GM10847 (cell line): ENCODE data around the gene UMODL1.

Source experiments
- POLR2A ChIP-seq: IDR thresholded peaks from 2 replicates; pipeline ENCODE4 v1.6.1; 2011; ENCODE audit not compliant: insufficient read length; ENCODE audit errors: extremely low read depth

The UMODL1 gene

DNA sequence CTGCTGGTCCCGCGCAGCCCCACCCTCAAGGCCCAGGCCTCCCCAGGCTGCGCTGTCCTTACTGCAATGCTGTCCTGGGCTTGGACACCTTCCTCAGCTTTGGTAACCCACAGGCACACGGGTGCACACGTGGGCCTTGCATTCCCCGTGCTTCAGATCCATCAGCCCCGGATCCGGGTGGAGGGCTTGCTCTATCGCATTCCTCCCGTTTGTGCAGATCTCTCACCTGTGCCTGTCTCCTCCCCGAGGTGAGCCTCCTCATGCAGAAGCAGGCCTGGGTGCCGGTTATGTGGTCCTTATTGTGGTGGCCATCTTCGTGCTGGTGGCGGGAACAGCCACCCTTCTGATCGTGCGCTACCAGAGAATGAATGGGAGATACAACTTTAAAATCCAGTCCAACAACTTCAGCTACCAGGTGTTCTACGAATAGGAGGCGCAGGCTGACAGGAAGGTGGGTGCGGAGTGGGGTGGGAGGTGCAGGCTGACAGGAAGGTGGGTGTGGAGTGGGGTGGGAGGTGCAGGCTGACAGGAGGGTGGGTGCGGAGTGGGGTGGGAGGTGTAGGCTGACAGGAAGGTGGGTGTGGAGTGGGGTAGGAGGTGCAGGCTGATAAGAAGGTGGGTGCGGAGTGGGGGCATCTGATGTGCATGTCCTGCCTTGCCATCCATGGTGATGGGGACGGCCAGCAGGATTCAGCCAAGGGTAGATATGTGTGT lies 66.2 kb downstream of the UMODL1 start:
- no peak for TF ChIP-seq POLR2A

DNA sequence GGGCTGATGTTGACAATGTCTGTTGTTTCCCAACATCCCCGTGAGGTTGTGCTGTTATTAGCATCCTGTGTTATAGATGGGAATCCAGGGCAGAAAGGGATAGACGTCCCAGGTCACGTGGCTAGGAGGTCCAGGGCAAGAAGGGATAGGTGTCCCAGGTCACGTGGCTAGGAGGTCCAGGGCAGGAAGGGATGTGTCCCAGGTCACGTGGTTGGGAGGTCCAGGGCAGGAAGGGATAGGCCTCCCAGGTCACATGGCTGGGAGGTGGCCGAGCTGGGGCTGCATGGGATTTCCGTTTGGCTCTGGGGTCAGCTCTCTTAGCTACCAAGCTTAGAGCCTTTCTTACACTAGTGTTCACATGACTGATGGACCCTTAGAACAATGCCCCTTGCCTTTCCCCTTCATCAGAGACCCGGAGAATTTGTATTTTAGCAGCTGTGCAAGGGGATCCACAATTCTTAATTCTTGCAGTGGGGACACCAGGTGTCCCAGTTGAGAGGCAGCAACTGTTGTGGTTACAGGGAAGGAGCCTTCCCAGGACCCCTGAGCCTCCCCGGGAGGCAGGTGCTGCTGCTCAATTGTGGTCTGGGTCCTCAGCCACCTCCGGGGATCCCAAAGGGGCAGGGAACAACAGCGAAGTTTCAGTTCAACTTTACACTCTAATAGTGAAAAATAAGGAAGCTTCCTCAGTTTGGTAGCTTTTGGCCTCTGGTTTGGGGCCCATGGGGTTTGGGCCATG lies 69.2 kb downstream of the UMODL1 start:
- TF ChIP-seq POLR2A: no peak

DNA sequence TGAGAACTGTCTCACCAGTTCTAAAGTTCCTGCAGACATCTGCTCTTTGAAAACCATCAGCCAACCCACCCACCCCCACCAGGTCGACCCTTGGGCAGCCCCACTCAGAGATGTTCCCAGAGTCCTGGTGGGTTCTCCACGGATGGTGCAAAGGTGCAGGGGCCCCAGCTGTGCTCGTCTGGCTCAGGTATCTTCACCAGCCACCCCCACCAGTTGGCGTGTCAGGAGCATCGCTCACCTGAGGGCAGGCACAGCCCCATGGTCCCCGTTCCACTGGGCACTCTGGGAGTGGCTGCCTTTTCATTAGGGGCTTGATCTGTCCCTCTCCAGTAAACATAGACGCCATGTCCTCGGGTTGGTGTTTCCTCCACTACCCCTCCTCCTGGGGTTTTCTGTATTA lies 70.5 kb downstream of the UMODL1 start:
- no peak for TF ChIP-seq POLR2A

DNA sequence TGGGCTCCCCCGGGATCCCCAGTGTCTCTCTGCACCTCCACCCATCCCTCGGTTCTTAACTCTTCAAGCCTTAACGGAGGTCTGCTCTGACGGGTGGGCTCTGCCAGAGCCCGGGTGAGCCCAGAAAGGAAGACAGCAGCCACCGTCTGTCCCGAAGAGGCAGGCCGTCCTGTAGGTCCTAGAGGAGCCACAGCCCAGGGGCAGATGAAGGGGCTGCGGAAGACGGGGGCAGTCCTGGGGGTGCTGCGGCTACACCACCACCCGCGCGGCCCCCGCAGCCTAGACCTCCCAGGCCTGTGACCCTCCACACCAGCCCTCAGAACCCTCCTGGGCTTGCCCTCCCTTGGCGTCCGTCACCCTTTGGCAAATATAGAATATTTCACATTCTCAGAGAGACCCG lies 71.0 kb downstream of the UMODL1 start:
- TF ChIP-seq POLR2A: no peak

DNA sequence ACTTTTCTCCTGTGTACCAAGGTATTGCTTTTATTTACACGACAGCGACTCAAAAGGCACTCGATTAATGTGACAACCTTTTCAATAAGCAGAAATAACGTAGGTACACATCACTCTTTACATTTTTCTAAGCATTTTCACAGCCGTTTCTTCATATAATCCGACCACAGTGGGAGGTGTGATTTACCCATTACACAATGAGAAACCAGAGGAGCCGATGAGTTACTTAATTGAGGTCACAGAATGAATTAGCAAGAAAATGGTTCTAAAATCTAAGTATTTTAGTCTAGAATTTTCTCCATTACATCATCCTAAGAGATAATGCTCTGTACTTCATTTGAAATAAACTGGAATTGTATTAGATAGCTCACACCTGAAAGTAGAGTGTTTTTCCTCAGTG lies 71.5 kb downstream of the UMODL1 start:
- TF ChIP-seq POLR2A: no peak

DNA sequence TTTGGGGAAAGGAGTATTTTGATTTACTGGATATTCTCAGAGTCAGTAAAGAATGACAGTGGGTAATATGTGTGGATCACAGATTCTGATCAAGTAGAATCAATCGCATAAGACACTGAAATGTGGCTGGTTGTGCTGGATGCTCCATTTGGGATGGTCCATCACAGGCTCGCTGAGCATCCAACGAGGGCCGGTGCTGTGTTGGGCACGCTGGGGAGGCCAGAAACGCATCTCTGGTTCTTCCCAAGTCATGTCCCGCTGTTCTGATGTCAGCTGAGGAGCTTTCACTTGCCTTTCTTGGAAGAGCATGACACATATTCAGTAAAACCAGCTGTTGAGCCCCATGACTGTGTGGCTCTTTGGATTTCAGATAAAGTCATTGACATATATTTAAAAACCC lies 72.0 kb downstream of the UMODL1 start:
- no peak for TF ChIP-seq POLR2A

DNA sequence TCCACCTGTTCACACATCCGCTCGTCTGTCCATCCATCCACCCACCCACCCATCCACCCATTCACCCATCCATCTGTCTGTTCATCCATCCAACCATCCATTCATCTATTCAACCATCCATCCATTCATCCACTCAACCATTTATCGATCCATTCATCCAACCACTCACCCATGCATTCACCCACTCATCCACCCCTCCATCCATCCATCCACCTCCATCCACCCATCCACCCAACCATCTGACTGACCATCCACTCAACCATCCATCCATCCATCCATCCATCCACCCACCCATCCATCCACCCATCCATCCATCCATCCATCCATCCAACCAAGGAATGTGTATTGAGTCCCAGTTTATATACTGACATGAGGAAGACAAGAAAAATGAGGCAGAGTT lies 73.1 kb downstream of the UMODL1 start:
- no peak for TF ChIP-seq POLR2A

DNA sequence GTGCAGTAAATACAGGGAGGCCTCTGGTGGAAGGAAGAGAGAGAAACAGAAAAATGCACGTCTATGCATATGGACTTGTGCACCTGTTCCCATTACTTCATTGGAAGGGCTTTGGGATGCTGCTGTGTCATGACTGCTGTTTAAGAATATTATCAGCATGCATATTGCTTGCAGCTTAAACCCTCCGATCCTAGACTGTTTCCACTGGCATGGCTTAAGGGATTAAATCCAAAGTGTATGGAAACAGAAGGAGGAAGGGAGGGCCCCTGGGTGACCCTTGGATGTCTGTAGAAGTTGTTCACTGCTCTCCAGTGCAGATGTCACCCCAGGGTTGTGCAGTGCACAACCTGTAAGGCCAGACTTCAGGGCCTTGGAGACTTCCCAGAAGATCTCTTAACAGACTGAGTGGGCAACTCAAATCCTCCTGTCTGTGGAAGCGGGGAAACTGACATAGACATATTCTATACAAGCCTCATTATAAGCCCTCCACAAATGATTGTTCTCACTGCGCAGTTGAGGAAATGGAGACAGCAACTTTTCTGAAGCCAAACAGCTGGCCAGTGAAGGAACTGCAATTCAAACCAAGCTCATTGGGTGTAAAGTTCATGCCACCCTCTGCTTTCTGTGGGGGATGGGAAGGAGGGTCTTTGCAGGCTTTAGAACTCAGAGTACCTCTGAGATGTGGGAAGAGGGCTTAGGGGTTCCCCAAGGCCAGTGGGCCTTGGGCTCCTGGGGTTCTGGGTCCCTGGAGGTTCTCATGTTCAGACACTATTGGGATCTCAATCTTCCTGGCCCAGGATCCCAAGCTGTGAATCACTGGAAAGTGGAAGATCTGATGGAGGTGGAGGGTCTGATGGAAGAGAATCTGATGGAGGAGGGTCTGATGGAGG lies 73.8 kb downstream of the UMODL1 start:
- TF ChIP-seq POLR2A: no peak

DNA sequence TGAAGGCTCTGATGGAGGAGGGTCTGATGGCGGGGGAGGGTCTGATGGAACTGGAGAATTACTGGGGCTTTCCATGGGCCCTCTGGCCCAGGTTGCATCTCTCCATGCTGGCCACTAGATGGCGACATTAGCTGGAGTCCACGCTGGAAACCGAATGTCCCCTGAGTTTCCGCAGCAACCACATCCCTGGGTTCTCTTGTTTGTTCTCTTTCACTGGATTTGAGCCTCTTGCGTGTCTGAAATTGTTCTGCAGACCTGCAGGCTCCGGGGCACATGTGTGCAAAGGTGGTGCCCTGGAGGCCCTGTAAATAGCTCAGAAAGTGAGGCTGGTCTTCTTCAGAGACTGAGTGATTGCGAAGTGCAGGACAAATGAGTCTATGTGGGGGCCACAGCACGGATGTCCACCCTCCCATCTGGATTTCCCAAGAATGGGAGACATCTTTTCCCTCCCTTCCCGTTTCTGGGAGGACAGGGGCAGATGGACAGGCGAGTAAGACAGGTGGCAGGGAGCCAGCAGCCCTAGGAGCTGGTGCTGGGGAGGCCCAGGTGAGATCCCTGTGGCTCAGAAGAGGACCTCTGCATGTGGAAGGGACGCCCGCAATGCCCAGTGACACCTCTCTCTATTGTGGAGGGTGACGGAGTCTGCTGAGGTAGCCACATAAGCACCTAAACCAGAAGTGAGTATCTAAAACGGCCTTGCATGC lies 74.6 kb downstream of the UMODL1 start:
- no peak for TF ChIP-seq POLR2A

DNA sequence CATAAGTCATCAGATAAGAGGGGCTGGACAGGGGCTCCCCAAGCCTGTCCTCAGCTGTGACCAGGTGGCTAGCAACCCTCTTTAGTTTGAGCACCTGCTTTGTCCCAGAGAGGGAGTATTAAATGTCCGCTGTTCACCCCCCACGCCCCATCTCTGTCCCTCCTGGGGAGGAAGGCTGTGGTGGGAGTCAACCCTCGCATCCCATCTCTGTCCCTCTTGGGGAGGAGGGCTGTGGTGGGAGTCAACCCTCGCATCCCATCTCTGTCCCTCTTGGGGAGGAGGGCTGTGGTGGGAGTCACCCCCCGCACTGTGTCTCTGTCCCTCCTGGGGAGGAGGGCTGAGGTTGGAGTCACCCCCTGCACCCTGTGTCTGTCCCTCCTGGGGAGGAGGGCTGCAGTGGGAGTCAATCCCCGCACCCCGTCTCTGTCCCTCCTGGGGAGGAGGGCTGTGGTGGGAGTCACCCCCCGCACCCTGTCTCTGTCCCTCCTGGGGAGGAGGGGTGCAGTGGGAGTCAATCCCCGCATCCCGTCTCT lies 75.2 kb downstream of the UMODL1 start:
- TF ChIP-seq POLR2A: no peak

DNA sequence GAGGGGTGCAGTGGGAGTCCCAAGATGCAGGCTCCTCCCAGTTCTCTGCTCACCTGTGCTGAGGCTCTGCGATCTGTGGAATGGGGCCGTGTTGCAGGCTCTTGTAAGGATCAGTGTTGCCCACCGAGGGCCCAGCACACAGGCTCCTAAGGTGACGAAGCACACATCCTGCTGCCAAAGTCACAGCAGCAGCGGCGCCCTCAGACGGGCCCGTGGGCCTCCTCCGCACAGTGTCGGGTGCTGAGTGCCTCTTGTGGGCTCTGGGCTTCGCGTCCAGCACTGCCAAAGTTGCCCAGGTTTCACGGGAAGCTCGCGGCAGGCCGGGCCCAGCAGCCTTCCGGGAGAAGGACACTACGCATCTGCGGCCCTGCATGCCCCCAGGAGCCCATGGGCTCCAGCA lies 75.7 kb downstream of the UMODL1 start:
- no peak for TF ChIP-seq POLR2A

DNA sequence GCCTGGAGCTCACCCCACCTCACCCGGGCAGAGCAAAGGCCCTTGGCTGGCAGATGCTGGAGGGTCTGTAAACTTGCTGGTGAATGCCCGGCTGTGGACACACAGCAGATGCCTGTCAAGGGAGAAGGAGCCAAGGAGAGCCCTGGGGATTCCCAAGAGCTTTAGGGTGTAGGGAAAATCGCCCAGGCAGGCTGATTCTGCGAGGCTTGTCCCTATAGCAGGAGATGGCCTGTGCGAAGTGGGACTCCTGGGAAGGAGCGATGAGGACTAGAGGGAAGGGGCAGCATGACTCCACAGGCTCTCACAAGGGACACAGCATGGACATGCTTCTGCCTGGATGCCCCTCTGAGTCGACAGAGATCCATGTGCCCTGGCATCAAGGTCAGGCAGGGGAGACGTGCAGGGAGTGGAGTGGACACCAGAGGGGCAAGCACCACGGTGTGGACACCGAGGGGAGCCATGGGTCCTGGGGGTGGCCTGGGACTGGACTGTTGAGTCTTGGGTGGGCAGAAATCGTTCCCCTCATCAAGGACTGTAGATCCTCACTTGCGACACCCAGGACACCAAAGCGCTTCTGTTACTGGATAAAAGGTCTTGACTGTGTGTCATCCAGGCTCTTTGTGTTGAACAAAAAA lies 76.4 kb downstream of the UMODL1 start:
- TF ChIP-seq POLR2A: no peak

DNA sequence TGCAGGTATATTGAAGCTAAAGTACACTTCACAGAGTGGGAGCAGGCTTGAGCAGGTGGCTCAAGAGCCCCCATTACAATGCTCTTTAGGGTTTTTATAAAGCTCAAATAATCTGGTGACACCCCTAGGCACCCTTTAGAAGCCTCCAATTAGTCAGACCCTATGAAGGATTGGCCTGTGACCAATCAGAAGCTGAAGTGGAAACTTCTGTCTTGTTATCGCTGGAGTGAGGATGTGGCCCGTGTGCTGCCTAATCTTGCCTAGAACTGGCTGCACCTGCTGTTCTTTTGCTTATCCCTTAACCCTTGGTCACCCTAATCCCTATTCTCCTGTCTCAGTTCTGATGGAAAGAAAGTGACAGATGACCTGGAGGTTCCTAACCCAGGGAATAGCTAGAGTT lies 77.0 kb downstream of the UMODL1 start:
- no peak for TF ChIP-seq POLR2A

DNA sequence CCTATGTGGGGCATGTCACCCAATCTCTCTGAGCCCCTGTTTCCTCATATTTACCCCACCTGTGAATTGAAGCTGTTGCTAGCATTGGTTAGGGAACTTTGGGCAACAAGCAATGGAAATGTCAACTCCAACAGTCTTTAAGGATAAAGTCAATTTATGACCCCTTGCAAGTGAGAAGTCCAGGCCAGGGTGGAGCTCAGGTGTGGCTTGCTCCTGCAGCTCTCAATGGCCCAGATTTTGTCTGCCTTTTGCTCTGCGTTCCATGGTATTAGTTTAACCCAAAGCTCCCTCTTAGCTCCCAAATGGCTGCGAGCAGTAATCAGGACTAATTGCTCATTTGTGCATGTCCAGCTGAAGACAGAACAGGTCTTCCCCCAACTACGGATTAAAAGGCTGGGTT lies 77.5 kb downstream of the UMODL1 start:
- no peak for TF ChIP-seq POLR2A
